GM18907 (cell line): ENCODE data around the gene TRPM5.
"Not testable (repeated sequence)": the region's sequence is repeated elsewhere in the genome, so short reads cannot be mapped to it uniquely, and the experiment has no call there.

Experiments used
- ATAC-seq: cut with Tn5 transposase; IDR thresholded peaks from one replicate; pipeline ENCODE4 v1.9.1; 2021; ENCODE audit warnings: mild to moderate bottlenecking, moderate library complexity; ENCODE audit not compliant: unreplicated experiment

The TRPM5 gene

DNA sequence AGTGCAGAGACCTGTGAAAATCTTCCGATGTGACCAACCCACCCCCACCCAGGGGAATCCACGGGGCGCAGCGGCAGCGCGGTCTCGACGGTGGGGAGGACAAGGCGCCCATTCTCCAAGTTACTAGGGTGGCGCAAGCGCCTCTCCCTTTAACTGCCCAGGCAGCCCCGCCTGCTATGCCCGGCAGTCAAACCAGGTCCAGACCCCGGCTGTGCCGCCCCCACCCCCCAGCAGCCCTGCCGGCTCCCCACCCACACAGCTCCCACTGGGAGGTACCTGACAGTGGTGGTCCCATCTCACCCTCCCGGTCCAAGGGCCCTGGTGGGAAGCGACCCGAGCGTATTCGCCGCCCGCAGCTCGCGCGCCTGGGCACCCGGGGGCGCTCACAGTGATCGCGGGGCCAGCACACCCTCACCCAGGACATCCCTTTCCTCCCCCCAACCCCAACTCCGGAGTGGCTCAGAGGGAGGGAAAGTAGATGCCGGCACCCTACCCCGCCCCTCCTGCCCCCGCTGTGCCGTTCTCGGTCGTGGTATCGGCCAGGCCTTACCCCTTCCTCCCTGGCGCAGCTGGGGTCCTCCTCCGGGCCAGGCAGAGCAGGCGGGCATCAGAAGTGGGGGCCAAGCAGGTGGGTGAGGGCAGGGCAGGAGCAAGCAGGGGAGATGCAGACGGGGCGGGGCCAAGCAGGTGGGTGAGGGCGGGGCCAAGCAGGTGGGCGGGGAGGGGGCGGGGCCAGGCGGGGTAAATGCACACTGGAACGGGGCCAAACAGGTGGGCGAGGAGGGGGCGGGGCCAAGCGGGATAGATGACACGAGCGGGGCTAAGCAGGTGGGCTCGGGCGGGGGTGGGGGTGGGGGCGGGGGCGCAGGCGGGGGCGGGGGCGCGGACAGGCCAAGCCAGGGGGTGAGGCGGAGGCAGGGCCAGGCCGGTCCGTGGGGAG lies at the start of gene TRPM5:
Gene TRPM5, minus strand, starts transcription at position 634 of the 940 bp plus-strand sequence. CDS start 21,478 bp downstream, outside the sequence.
- ATAC-seq: no peak

DNA sequence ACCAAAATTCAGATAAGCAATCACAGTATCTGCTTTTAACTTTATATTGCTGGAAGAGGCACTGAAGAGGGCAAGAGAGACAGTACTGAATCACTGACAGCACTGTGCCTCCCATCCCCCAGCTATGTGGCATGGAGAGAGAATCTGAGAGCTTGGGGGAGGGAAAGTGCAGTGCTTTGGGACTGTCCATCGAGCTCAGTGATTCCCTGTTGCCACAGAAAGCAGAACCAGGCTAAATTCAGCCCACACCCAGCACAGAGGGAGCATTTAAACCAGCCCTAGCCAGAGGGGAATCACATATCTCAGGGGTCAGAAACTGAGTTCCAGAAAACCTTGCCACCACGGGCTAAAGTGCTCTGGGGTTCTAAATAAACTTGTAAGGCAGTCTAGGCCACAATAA lies 44.8 kb upstream of the TRPM5 start:
- ATAC-seq: no peak

GRCh38 chr11:2488004-2488403 lies 43.7 kb upstream of the TRPM5 start:
- no peak for ATAC-seq

GRCh38 chr11:2484576-2485125 lies 40.3 kb upstream of the TRPM5 start:
- ATAC-seq: no peak

- no peak for ATAC-seq
These were observed 39.1 kb upstream of the TRPM5 start for GRCh38 chr11:2483426-2483825.

DNA sequence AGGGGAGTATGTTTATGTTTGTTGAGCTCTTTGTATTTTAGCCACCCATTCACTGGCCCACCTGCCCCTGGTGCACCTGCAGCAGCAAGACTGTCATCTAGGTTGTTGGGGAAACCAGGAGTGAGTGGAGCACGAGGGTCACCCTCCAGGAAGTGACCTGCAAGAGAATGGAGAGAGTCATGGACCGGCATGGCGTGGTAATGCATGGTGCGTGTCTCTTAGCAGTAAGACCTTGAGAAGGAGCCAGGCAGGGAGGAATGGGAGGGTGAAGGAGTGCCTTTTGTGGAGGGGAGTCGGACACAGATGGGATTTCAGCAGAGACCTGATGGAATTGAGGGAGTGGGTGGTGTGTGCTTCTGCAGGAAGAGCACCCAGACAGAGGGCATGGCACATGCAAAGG lies 38.4 kb upstream of the TRPM5 start:
- no peak for ATAC-seq

GRCh38 chr11:2482204-2482603 lies 37.9 kb upstream of the TRPM5 start:
- no peak for ATAC-seq

DNA sequence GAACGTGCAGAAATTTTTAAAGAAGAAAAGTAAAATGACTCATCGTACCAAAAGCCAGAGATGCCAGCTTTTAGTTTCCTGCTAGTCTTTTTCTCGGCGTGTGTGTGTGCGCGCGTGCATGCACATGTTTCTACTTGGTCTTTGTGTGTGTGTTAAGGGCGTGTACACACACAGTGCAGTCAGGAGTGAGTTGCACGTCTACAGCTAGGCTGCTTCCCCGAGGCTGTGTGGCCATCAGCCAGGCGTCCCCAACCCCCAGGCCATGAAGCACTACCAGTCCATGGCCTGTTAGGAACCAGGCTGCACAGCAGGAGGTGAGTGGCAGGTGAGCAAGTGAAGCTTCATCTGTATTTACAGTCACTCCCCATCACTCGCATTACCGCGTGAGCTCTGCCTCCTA lies 36.9 kb upstream of the TRPM5 start:
- no peak for ATAC-seq

DNA sequence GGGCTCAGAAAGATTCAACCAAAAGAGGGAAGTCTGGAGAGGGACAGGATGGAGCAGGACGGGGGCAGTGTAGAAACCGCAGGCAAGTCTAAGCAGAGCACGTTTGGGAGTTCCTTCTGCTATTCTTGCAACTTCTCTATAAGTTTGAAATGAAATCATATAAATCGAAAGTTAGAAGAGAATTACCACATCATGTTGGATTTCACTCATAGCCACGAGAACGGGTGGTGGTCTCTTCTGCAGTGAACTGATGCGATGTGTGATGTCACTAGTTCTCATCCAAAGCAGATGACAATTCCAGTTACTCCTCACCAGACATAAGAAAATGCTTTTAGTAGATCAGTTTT lies 36.5 kb upstream of the TRPM5 start:
- no peak for ATAC-seq

DNA sequence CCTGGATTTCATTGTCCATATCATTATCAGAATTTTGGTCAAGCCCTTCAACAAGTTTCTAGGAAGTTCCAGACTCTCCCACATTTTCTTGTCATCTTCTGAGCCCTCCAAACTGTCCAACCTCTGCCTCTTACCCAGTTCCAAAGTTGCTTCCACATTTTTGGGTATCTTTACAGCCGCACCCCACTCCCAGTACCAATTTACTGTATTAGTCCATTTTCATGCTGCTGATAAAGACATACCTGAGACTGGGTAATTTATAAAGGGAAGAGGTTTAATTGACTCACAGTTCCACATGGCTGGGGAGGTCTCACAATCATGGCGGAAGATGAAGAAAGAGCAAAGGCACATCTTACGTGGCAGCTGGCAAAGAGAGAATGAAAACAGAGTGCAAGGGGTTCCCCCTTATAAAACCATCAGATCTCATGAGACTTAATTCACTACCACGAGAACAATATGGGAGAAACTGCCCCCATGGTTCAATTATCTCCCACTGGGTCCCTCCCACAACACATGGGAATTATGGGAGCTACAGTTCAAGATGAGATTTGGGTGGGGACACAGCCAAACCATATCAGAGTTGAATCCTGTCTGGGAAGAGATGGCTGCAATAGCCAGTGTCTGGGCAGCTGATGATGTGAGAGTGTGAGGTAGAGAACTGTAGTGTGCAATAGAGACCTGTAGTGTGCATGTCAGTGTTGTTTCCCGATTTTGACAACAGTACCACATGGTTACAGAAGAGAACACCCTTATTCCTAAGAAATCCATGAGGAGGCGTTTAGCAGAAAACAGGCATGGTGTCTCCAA lies 36.0 kb upstream of the TRPM5 start:
- ATAC-seq: not testable (repeated sequence)

GRCh38 chr11:2477936-2478335 lies 33.6 kb upstream of the TRPM5 start:
- ATAC-seq: no peak

DNA sequence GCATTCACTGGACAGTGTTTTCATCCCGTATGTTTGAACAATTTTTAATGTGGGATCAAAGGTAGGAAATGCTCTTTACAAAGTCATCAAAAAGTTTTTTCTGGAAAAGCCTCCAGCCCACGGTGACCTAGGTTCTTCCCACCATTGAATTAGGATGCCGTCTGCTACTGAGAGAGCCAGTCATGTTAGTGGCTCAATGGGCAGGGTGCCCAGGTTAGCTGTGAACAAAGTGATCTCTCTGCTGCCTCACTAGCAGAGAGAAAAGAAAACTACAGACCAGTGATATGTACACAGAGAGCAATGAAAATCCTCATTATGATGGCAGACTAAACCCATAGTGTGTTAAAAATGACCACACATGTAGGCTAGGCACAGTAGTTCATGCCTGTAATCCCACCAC lies 32.9 kb upstream of the TRPM5 start:
- no peak for ATAC-seq

DNA sequence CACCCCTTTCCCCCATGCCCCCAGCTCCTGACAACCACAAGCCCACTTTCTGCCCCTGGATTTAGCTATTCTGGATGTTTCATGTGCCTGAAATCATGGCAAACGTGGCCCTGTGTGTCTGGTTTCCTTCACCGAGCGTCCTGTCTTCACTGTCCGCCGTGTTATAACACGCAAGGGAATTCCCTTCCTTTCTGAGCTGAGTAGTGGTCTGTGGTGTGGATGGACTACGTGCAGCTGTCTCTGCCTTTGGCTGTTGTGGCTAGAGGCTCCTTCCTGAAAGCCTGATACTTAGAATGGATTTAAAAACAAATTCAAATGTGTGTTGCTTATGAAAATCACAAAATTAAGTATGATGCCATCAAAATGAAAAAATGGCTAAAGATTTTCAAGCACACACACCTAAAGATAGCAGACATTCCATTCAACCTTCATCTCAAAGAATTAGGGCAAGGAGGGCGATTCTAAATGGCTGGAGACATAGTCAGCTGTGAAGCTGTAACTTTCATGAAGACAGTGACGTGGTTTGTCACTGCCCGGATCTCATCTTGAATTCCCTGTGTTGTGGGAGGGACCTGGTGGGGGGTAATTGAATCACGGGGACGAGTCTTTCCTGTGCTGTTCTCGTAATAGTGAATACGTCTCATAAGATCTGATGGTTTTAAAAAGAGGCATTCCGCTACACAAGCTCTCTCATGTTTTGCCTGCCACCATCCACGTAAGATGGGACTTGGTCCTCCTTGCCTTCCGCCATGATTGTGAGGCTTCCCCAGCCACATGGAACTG lies 31.0 kb upstream of the TRPM5 start:
- ATAC-seq: no peak

DNA sequence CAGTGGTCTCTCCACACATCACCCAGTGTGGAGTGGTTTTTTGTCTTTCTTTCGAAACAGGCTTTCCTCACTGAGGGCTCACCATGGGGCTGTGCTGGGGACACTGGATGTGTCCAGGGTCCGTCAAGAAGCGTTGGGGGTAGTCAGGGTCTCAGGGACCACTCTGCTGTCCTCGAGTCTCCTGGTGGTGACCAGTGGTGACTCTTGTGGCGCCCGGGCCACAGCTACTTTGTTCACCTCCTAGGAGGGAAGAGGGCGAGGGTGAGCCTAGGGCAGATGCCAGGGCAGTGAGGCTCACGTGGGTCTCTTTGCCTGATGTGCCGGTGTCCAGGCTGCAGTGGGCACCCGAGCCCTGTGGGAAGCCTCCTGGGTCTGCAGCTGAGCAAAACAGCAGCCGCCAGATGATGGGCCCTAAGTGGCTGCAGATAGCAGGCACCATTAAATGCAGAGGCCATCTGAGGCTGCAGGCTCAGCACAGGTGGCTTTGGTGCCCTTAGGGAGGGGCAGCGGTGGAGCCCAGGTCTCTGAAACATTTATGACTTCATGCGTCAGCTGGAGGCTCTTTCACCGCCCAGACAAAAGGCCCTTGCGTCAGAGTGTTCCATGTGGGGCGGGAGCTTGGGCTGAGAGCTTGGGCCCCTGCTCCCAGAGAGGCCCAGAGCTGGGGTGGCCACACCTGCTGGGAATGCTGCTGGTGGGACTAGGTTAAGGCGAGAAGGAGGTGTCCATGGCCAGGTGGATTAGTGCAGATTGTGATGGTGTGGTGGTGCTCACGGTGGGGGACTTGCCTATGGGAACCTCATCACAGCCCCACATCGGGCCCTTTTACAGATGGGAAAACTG lies 30.0 kb upstream of the TRPM5 start:
- ATAC-seq: no peak

DNA sequence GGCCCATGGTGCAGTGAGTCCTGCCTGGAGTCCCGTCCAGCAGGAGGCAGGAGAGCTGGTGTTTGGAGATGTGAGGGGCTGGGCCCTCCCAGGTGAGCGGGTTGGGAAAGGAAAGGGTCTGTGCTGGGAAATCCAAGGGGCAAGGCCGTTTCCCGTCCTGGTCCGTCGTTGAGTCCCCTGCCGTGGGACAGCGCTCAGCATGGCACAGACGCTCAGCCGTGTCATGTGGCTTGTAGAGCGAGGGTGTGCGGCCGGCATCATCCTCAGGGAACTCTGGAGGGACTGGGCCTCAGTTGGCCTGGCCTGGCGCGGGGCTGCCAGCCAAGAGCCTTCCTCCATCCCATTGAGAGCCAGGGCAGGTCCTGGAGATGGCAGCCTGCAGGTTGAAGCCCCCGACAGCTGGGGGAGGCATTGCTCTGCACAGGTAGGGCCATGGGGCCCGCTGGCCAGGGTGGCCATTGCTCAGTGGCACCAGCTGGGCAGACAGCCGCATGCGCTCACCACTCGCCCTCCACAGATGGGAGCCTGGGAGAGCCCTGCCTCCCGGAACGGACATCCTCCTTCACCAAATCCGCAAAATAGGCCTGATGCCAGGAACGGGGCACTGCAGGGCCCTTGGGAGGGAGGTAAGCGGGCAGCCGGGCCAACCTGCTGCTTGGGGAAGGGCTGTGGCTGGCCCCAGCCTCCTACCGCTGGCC lies 29.2 kb upstream of the TRPM5 start:
- ATAC-seq: no peak

GRCh38 chr11:2472428-2473186 lies 28.3 kb upstream of the TRPM5 start:
- no peak for ATAC-seq

DNA sequence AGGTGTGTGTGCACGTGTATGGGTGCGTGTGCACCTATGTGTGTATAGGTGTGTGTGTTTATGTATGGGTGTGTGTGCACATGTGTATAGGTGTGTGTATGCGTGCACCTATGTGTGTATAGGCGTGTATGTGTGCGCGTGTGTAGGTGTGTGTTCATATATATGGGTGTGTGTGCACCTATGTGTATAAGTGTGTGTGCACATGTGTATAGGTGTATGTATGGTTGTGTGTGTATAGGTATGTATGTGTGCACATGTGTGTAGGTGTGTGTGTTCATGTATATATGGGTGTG lies 27.4 kb upstream of the TRPM5 start:
- no peak for ATAC-seq

GRCh38 chr11:2471048-2471803 lies 26.9 kb upstream of the TRPM5 start:
- no peak for ATAC-seq
